HG03064 (cell line): ENCODE results near the gene PCDH20.
"Not testable (repeated sequence)": the region's sequence is repeated elsewhere in the genome, so short reads cannot be mapped to it uniquely, and the experiment has no call there.

ENCODE experiments used
- ATAC-seq: cut with Tn5 transposase; IDR thresholded peaks from one replicate; pipeline ENCODE4 v1.9.1; 2021; ENCODE audit warnings: low read depth; ENCODE audit not compliant: unreplicated experiment

PCDH20 gene, protein sequence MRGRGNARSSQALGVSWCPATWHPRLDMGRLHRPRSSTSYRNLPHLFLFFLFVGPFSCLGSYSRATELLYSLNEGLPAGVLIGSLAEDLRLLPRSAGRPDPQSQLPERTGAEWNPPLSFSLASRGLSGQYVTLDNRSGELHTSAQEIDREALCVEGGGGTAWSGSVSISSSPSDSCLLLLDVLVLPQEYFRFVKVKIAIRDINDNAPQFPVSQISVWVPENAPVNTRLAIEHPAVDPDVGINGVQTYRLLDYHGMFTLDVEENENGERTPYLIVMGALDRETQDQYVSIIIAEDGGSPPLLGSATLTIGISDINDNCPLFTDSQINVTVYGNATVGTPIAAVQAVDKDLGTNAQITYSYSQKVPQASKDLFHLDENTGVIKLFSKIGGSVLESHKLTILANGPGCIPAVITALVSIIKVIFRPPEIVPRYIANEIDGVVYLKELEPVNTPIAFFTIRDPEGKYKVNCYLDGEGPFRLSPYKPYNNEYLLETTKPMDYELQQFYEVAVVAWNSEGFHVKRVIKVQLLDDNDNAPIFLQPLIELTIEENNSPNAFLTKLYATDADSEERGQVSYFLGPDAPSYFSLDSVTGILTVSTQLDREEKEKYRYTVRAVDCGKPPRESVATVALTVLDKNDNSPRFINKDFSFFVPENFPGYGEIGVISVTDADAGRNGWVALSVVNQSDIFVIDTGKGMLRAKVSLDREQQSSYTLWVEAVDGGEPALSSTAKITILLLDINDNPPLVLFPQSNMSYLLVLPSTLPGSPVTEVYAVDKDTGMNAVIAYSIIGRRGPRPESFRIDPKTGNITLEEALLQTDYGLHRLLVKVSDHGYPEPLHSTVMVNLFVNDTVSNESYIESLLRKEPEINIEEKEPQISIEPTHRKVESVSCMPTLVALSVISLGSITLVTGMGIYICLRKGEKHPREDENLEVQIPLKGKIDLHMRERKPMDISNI

GRCh38 chr13:61415749-61416148, at the start of gene PCDH20:
TSS of gene PCDH20 (minus strand) at chr13:61415849. CDS start at chr13:61415158, 691 bp downstream.
- ATAC-seq, result no peak

DNA sequence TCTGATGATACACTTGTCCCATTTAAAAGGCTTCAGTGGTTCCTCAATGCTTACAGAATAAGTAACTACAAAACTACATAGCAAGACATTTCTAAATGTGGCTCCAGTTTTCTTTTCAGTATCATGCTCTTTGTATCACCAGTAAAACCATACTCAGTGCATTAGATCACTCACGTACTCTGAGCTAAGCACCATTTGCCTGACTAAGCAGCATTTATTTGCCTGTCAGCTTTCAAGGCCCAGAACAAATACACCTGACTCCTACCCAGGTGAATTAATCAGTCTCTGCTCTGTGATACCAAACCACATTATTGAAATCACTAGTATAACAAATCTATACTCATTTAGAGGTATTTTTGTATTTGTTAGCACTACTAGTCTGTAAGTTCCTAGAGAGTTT, 47.4 kb upstream of the PCDH20 start:
- ATAC-seq, result no peak

DNA sequence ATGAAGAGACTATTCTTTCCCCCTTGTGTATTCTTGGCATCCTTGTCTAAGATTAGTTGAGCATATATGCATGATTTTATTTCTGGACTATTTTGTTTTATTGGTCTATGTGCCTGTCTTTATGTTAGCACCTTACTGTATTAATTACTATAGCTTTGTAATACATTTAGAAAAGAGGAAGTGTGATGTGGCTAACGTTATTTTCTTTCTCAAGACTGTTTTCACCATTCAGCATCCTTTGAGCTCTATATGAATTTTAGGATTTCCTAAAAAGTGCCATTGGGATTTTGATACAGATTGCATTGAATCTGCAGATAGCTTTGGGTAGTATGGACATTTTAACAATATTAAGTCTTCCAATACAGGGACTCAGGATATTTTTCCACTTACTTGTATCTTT, 37.5 kb upstream of the PCDH20 start:
- ATAC-seq, result no peak

- no peak for ATAC-seq
These were observed 16.4 kb upstream of the PCDH20 start for GRCh38 chr13:61432029-61432428.

- ATAC-seq, result no peak
These were observed 8.3 kb upstream of the PCDH20 start for GRCh38 chr13:61423915-61424314.

- ATAC-seq, result no peak
These were observed 1.5 kb upstream of the PCDH20 start for GRCh38 chr13:61417086-61417570.

- ATAC-seq, result no peak
These were observed 459 bp downstream of the PCDH20 start for GRCh38 chr13:61415058-61415721.

DNA sequence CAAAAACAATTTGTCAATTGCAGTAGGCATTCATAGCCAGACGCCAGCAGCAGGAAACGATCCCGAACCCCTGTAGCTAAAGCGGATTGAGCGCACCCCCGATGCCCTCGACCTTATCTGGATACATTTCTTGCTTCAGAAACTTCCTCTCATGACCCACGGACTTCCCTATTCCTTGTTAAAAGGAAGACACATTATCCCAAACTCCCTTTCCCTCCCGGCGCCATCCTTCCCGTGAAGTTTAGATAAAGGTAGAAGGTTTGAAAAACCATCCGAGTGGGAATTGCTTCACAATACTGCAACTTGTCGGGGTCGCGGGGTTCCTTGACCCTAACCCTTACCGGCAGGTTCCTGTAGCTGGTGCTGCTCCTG, 977 bp downstream of the PCDH20 start:
- no peak for ATAC-seq

- no peak for ATAC-seq
These were observed 1.8 kb downstream of the PCDH20 start for GRCh38 chr13:61413572-61414535.

DNA sequence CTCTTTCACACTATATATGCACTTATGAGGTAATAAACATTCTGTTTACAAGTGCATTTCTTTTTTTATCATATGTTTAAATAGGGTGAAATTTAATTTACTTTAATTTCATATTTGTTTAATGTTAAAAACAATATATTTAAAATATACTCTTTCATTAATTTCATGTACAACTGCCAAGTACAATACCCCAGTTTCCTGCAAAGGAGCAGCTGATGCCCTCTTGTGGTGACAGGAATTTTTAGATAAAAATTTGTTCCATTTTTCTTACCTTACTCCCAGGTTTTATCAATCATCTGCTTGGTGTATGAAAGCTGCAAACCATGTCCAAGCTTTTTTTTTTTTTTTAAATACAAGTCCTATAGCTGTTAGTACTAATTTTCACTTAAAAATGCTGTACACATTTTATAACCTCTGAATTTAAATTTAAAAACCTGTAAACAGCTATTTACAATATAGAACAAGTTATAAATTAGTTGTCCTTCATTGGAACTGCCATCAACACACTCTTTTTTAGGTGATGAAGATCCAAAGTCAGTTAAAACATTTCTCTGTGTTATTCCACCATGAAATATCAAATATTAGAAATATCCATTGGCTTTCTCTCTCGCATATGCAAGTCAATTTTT, 4.9 kb downstream of the PCDH20 start:
- no peak for ATAC-seq

GRCh38 chr13:61410266-61410665, 5.4 kb downstream of the PCDH20 start:
- ATAC-seq, result no peak

DNA sequence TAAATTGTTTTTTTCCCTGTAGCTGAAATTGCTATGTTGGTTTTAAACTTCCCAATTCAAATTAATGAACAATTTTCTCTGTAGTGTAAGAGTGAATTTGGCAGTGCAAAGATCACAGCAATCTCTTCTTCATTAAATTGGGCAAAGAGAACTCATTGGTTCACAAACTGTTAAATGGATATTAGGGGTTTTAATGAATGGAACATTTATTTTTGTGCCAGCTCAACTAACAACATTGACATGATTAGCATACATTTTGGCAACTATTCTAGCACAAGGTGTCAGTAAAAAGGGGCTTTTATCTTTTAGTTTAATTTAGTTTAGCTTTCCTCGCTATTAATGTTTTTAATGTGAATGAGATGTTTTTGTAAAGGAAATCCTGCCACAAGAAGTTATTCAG, 7.1 kb downstream of the PCDH20 start:
- ATAC-seq, result no peak

GRCh38 chr13:61406275-61406674, 9.4 kb downstream of the PCDH20 start:
- no peak for ATAC-seq

DNA sequence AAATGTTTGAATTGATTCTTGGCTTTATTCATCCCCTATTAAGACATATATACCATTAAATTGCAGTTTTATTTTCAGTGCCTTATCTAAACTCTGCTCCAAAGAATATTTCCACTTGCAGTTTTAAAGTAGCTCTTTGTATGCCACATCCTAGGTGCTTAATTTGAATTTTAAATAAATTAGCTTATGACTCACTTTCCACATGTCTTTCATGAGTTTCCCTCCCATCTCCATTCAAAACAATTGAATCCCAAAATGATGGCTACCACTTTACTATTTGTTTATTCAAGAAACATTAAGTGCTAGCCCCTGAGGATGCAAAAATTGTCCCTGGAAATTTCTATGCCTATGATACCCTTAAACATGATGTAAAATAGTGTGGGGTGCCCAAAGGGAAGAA, 19.5 kb downstream of the PCDH20 start:
- ATAC-seq, result no peak

DNA sequence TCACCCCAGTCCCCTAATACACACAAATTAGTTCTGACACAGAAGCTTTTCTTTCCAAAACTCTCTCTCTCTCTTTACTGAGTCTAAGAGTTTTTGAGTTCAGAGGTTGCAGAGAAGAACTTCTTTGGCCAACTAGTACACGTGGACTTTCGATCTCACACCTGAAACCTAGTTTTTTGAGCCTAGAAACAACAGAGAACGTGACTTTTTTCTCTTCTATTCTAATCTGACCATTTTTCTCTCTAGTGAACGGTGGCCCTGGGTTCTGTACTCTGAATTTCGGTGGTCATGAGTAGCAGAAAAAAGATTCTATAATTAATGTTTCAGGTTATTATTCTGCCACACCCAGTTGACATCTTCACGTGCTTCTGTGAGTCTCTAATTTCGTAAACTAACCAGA, 24.2 kb downstream of the PCDH20 start:
- no peak for ATAC-seq

GRCh38 chr13:61387694-61388093, 28.0 kb downstream of the PCDH20 start:
- no peak for ATAC-seq

DNA sequence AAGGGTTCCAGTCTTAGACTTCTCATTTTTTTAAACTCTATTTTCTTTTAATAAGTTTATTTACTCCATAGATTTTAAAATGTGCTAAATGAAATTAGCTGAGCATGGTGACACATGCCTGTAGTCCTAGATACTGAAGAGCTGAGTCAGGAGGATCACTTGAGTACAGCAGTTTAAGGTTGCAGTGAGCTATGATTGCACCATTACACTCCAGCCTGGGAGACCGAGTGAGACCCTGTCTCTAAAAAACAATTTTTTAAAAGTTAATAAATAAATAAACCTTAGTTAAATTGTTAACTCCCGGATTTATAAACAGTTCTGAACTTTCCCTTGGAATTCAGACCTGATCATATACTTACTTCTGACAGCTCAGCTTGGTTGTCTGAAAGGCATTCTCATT, 32.5 kb downstream of the PCDH20 start:
- ATAC-seq, result no peak

DNA sequence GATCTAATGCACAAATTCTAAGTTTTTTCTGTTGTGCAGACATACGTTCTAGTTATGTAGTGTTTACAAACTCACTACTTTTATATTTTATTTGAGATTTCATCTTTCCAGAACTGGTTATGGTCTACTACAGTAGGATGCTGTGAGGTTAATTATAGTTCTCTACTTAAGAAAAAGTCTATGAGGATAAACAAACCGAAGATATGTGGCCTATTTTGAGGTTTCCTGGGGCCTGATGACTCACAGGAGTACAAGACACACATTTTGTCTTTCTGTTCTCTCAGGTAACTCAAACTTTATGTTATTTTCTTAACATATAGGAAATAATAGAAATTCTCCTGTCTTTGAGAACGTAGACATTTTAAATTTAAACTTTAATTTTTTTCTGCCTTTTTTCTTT, 45.1 kb downstream of the PCDH20 start:
- ATAC-seq, result no peak

- ATAC-seq, result not testable (repeated sequence)
These were observed 51.0 kb downstream of the PCDH20 start for GRCh38 chr13:61364690-61365089.
